ENCODE data around the gene RYR3. TPM values are rescaled to one million over a fixed set of nuclear protein-coding genes. Genes with fewer than 3 reads are reported as not detected.

Gene RYR3
- polyA plus RNA-seq, 1 donor (not counting 4 experiments of a cell fraction or from before 2014, with no cell fraction given): 0.04 TPM

DNA sequence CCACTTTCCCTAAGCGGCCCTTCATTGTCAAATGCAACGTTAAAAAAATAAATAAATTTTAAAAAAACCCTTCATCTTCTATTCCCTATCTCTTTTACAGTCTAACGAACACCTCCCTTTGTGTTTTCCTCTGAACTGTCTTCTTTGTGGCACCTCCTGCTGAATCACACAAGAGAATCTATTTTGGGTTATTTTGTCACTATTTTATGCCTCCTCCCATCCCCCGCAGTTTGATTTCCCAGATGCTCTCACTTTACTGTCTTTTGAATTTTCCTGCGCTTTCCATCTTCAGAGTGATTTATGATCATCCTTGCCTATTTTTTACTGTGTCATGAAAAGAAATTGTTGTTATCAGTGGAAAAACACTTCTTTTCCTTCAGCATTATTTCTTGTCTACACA is 32.5 kb downstream of the RYR3 start:
- DNase-seq (ENCODE audit: low read depth, low spot score): no peak
- Histone ChIP-seq H3K79me2 (ENCODE audit: control insufficient read depth, insufficient read depth, low read length) (no peaks in the 10 kb centered on the region), H3K4me3 (ENCODE audit: control insufficient read depth in 2 of 3, extremely low read depth in 1 of 3, insufficient read depth in 2 of 3, low read depth in 1 of 3, low read length in 3 of 3) (no peak overlapping the region), H3K4me1 (ENCODE audit: control insufficient read depth, extremely low read depth, insufficient read depth, low read length) (no peaks in the 10 kb centered on the region), H3K36me3 (ENCODE audit: control insufficient read depth in 2 of 2, extremely low read depth in 1 of 2, insufficient read depth in 2 of 2, low read length in 2 of 2) (no peaks in the 10 kb centered on the region), H3K4me2 (ENCODE audit: control insufficient read depth, extremely low read depth, insufficient read depth, low read depth, low read length) (no peak overlapping the region), H4K20me1 (ENCODE audit: control insufficient read depth, extremely low read depth, insufficient read depth, low read length) (no peaks in the 10 kb centered on the region), H2AFZ (ENCODE audit: control insufficient read depth, low read length) (no peak overlapping the region), H3K27ac (ENCODE audit: control insufficient read depth, insufficient read depth, low read length) (no peak overlapping the region), H3K9me1 (ENCODE audit: control insufficient read depth, extremely low read depth, insufficient read depth, low read length) (no peaks in the 10 kb centered on the region), H3K9ac (ENCODE audit: control insufficient read depth, extremely low read depth, insufficient read depth, low read length) (no peak overlapping the region), H3K27me3 (ENCODE audit: control insufficient read depth, extremely low read depth, insufficient read depth, low read length) (peaks cover 4% of the 10 kb centered on the region), H3K9me3 (ENCODE audit: control insufficient read depth, low read depth, low read length) (no peaks in the 10 kb centered on the region)
- TF ChIP-seq, protein P1, sequence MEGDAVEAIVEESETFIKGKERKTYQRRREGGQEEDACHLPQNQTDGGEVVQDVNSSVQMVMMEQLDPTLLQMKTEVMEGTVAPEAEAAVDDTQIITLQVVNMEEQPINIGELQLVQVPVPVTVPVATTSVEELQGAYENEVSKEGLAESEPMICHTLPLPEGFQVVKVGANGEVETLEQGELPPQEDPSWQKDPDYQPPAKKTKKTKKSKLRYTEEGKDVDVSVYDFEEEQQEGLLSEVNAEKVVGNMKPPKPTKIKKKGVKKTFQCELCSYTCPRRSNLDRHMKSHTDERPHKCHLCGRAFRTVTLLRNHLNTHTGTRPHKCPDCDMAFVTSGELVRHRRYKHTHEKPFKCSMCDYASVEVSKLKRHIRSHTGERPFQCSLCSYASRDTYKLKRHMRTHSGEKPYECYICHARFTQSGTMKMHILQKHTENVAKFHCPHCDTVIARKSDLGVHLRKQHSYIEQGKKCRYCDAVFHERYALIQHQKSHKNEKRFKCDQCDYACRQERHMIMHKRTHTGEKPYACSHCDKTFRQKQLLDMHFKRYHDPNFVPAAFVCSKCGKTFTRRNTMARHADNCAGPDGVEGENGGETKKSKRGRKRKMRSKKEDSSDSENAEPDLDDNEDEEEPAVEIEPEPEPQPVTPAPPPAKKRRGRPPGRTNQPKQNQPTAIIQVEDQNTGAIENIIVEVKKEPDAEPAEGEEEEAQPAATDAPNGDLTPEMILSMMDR (optimal IDR thresholded peaks at IDR 0.05 in 1 of 3, IDR thresholded peaks at IDR 0.05 in 1 of 3, conservative IDR thresholded peaks at IDR 0.05 in 1 of 3; ENCODE audit: extremely low read depth in 1 of 3, insufficient read depth in 2 of 3, low read length in 3 of 3): no peak
- no peak for TF ChIP-seq EZH2 (IDR thresholded peaks at IDR 0.05; ENCODE audit: low read length)
- FAIRE-seq: no peak
- dilution Hi-C loops (cut with MboI; ENCODE audit: extremely low pct_ligation_motif_present, low sequenced_read_pairs): no loop called here

DNA sequence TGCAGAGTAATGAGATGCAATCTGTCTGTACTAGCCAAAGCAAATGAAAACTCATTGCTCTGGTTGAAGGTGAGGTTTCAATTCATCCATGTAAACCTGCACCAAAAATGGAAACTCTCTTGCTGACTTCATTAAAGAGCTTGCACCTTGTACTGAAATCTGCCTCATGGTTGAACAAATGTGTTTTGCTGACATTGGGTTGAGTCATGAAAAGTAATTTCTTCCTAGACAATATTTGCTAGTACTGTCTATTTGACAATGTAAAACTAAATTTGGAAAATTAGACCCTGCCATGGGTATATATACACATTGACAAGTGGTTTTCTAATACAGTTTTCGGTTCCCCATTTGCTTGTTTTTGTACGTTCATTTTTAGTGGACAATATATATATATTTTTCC is 33.3 kb downstream of the RYR3 start:
- FAIRE-seq: no peak
- Histone ChIP-seq H3K4me2 (ENCODE audit: control insufficient read depth, extremely low read depth, insufficient read depth, low read depth, low read length) (no peak overlapping the region), H3K9me3 (ENCODE audit: control insufficient read depth, low read depth, low read length) (no peaks in the 10 kb centered on the region), H3K79me2 (ENCODE audit: control insufficient read depth, insufficient read depth, low read length) (no peaks in the 10 kb centered on the region), H3K27me3 (ENCODE audit: control insufficient read depth, extremely low read depth, insufficient read depth, low read length) (peaks cover 4% of the 10 kb centered on the region), H3K9me1 (ENCODE audit: control insufficient read depth, extremely low read depth, insufficient read depth, low read length) (no peaks in the 10 kb centered on the region), H2AFZ (ENCODE audit: control insufficient read depth, low read length) (no peak overlapping the region), H3K4me1 (ENCODE audit: control insufficient read depth, extremely low read depth, insufficient read depth, low read length) (no peaks in the 10 kb centered on the region), H3K9ac (ENCODE audit: control insufficient read depth, extremely low read depth, insufficient read depth, low read length) (no peak overlapping the region), H4K20me1 (ENCODE audit: control insufficient read depth, extremely low read depth, insufficient read depth, low read length) (no peaks in the 10 kb centered on the region), H3K27ac (ENCODE audit: control insufficient read depth, insufficient read depth, low read length) (no peak overlapping the region), H3K36me3 (ENCODE audit: control insufficient read depth in 2 of 2, extremely low read depth in 1 of 2, insufficient read depth in 2 of 2, low read length in 2 of 2) (no peaks in the 10 kb centered on the region), H3K4me3 (ENCODE audit: control insufficient read depth in 2 of 3, extremely low read depth in 1 of 3, insufficient read depth in 2 of 3, low read depth in 1 of 3, low read length in 3 of 3) (no peak overlapping the region)
- dilution Hi-C loops (cut with MboI; ENCODE audit: extremely low pct_ligation_motif_present, low sequenced_read_pairs): no loop called here
- DNase-seq (ENCODE audit: low read depth, low spot score): no peak
- TF ChIP-seq, protein P1 (optimal IDR thresholded peaks at IDR 0.05 in 1 of 3, IDR thresholded peaks at IDR 0.05 in 1 of 3, conservative IDR thresholded peaks at IDR 0.05 in 1 of 3; ENCODE audit: extremely low read depth in 1 of 3, insufficient read depth in 2 of 3, low read length in 3 of 3): no peak
- no peak for TF ChIP-seq EZH2 (IDR thresholded peaks at IDR 0.05; ENCODE audit: low read length)
